ENCODE measurements around the gene RSKR. TPM values are rescaled to one million over a fixed set of nuclear protein-coding genes. Genes with fewer than 3 reads are reported as not detected.
A peak's percentile ranks its signal among the peaks of the same experiment; 100 is the strongest.

RSKR gene
- total and polyA plus RNA-seq, 9 of the 15 experiments (the other 6 are each of a cell fraction or from before 2014, with no cell fraction given) = 1.4 to 42.3 (median 16.2) TPM

- TF ChIP-seq NCOA6 (IDR thresholded peaks at IDR 0.05) = peak; percentile 85
- peak; percentile 92 for TF ChIP-seq DIDO1 (tag; IDR thresholded peaks at IDR 0.05; ENCODE audit: low read depth)
- TF ChIP-seq JUND (IDR thresholded peaks at IDR 0.05; ENCODE audit: borderline replicate concordance, low read depth, low read length) = peak; percentile 77
- peak; percentile 68; the same call in 2 of the 3 replicates for TF ChIP-seq JUND (tag; IDR thresholded peaks at IDR 0.05; ENCODE audit: borderline replicate concordance, low read depth, low read length)
- 0 out of 2 replicates have a peak, but pooled peaks have one; percentile 18 for TF ChIP-seq RNF2 (IDR thresholded peaks at IDR 0.05)
- TF ChIP-seq ATF4 (CRISPR knock-in tag; IDR thresholded peaks at IDR 0.05) = no peak
- TF ChIP-seq CC2D1A (IDR thresholded peaks at IDR 0.05) = 0 out of 2 replicates have a peak, but pooled peaks have one; percentile 22
- peak; percentile 59; the same call in 1 of the 2 replicates for TF ChIP-seq CGGBP1 (CRISPR knock-in tag; IDR thresholded peaks at IDR 0.05)
- no peak for TF ChIP-seq HMBOX1 (IDR thresholded peaks at IDR 0.05)
- peak; percentile 65 for TF ChIP-seq ZNF740 (CRISPR knock-in tag; IDR thresholded peaks at IDR 0.05)
- peak in 1 of 2 experiments; percentile 61; a peak in 2 of 4 replicates for TF ChIP-seq ZNF740 (tag; IDR thresholded peaks at IDR 0.05)
- 0 out of 2 replicates have a peak, but pooled peaks have one; percentile 51 for TF ChIP-seq ZBTB43 (CRISPR knock-in tag; IDR thresholded peaks at IDR 0.05)
- peak; percentile 27 for TF ChIP-seq NFIC (IDR thresholded peaks at IDR 0.05)
- TF ChIP-seq KHSRP (IDR thresholded peaks at IDR 0.05) = peak; percentile 53; the same call in 1 of the 2 replicates
- peak; percentile 54; the same call in 1 of the 2 replicates for TF ChIP-seq CTBP1 (IDR thresholded peaks at IDR 0.05; ENCODE audit: borderline replicate concordance)
- no peak for TF ChIP-seq SAFB2 (IDR thresholded peaks at IDR 0.05; ENCODE audit: borderline replicate concordance, low read depth, low read length, severe bottlenecking)
- TF ChIP-seq CREBBP (IDR thresholded peaks at IDR 0.05; ENCODE audit: low read depth, low read length) = no peak
- TF ChIP-seq BCLAF1 (IDR thresholded peaks at IDR 0.05; ENCODE audit: borderline replicate concordance in 1 of 2, control insufficient read depth in 1 of 2, low read depth in 2 of 2, low read length in 1 of 2) = no peak
- TF ChIP-seq PHF8 (IDR thresholded peaks at IDR 0.05; ENCODE audit: borderline replicate concordance, low read length) = peak; percentile 96
Observed at GRCh38 chr17:28661635-28662526, 47.9 kb upstream of the RSKR start, which contains the start of the genes SDF2 and SUPT6H (continued).

Measured in K562 (cell line).